BJ (cell line): ENCODE measurements around the gene LRMDA. TPM values are rescaled to one million over a fixed set of nuclear protein-coding genes. Genes with fewer than 3 reads are reported as not detected.

Experiments
- CTCF ChIA-PET: fragments of 350-600 bp; formaldehyde crosslinking; extraction: SDS; loops from one replicate; lab custom pipeline; 2021; ENCODE audit warnings: antibody characterized with exemption, inconsistent platforms; lab: Yijun Ruan, JAX
- POLR2A ChIA-PET: fragments of 300-600 bp; sonication (Branson Sonifier 250); formaldehyde crosslinking; extraction: SDS; loops from one replicate; lab custom pipeline; 2021; ENCODE audit warnings: antibody characterized with exemption; lab: Charles Lee
- DNase-seq: peaks from one replicate; pipeline ENCODE4 v3.0.0-alpha.2; 2011; ENCODE audit warnings: low read depth
- H3K27me3 ChIP-seq: 2 replicates; pipeline ENCODE4 v1.6.0; 2011; ENCODE audit warnings: low read length; ENCODE audit not compliant: control insufficient read depth, insufficient read depth
- H3K36me3 ChIP-seq: 2 replicates; pipeline ENCODE4 v1.5.1; 2011; ENCODE audit warnings: low read length; ENCODE audit not compliant: control insufficient read depth, insufficient read depth
- H3K4me3 ChIP-seq: 2 replicates; pipeline ENCODE4 v1.5.1; 2011; ENCODE audit warnings: low read depth, mild to moderate bottlenecking, control low read depth, low read length
- polyA plus RNA-seq: library from polyadenylated mRNA; depleted of rRNA; stranded (reverse); fragments of >200 nt; gene quantifications from 2 replicates; pipeline ENCODE4 v1.2.3, GENCODE V29; 2011
- TF ChIP-seq, protein P1 (sequence below): IDR thresholded peaks from 2 replicates; pipeline ENCODE4 v1.5.1; 2011; ENCODE audit warnings: low read depth, mild to moderate bottlenecking, control low read depth, inconsistent platforms, low read length, moderate library complexity; ENCODE audit not compliant: insufficient read depth

The LRMDA gene
- polyA plus RNA-seq, 1 experiment, result not detected

GRCh38 chr10:75392744-75393143, 38.7 kb upstream of the LRMDA start:
- Histone ChIP-seq H3K4me3 (no peak overlapping the region), H3K27me3 (no peaks in the 10 kb centered on the region; the same call in 1 of the 2 replicates), H3K36me3 (peaks cover 3% of the 10 kb centered on the region; the same call in 1 of the 2 replicates)
- DNase-seq, result no peak
- TF ChIP-seq, protein P1, sequence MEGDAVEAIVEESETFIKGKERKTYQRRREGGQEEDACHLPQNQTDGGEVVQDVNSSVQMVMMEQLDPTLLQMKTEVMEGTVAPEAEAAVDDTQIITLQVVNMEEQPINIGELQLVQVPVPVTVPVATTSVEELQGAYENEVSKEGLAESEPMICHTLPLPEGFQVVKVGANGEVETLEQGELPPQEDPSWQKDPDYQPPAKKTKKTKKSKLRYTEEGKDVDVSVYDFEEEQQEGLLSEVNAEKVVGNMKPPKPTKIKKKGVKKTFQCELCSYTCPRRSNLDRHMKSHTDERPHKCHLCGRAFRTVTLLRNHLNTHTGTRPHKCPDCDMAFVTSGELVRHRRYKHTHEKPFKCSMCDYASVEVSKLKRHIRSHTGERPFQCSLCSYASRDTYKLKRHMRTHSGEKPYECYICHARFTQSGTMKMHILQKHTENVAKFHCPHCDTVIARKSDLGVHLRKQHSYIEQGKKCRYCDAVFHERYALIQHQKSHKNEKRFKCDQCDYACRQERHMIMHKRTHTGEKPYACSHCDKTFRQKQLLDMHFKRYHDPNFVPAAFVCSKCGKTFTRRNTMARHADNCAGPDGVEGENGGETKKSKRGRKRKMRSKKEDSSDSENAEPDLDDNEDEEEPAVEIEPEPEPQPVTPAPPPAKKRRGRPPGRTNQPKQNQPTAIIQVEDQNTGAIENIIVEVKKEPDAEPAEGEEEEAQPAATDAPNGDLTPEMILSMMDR, result no peak
- POLR2A ChIA-PET, result interaction anchor here (0.6 kb wide), 1 partner anchor 48 kb away, joined by 3 read pairs; no protein-coding TSS in a partner anchor
- CTCF ChIA-PET, result no interaction called here

DNA sequence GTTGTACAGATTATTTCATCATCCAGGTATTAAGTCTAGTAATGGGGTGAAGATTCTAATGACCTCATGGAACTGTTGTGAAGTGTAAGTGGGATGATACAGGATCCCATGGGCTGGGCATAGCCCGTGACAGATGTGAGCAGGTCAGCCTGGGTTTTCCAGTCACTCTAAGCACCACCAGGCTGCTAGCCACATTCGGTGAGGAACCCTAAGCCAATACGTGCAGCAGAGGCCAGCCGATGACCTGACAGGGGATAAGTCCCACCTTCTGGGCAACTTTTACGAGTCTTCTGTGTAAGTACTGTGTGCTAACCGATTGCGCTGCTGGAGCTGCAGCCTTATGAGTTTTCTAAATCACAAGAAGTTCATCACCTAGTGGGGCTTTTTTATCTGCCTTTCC, 37.2 kb upstream of the LRMDA start:
- TF ChIP-seq, protein P1, result no peak
- ChIA-PET POLR2A (no interaction called here), CTCF (interaction anchor here (0.5 to 2.3 kb wide), 7 partner anchors 35 to 1717 kb away, joined by 3 to 7 read pairs (median 4); no protein-coding TSS in a partner anchor)
- DNase-seq, result no peak
- Histone ChIP-seq H3K27me3 (no peaks in the 10 kb centered on the region), H3K4me3 (no peak overlapping the region), H3K36me3 (peaks cover 7% of the 10 kb centered on the region)

DNA sequence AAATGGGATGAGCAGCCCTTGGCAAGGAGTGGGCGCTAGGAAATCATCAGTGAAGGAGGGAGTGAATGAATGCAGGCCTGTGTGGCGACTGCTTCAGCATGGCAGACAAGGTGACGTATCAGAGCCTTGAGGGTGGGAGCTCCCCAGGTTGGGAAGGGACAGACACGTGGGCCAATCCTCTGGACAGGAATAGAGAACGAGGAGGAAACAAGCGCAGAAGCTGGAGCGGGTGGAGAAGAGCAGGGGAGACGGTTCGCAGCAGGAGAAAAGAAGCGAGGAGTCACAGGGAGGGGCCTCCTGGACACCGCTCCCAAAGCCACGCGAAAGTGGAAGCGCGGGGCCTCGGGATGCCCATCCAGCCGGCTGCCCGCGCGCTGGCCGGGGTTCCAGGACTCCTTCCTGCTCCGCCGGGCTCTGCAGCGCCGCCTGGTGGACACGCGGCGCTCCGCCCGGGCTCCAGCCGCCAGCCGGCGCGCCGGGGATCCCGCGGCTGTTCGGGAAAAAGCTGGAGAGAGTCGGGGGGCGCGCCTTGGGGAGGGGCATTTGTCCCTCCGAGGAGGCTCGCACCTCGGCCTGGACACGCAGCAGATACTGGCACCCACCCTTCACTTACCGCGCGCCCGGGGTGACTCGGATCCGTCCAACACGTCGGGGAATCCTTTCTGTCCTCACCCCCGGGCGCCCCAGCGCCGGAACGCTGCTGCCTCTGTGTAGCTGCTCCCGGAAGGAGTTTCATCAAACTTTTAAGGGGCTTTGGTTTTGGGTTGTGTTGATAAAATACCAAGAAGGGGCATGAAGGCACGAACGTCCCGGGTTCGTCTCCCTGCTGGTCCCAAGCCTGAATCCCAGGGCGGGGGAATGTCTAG, 36.1 kb upstream of the LRMDA start:
- DNase-seq, result no peak
- no peak overlapping the region for H3K4me3 ChIP-seq
- POLR2A ChIA-PET, result interaction anchor here (0.6 kb wide), 1 partner anchor 292 kb away, joined by 3 read pairs; no protein-coding TSS in a partner anchor
- TF ChIP-seq, protein P1, result peak; percentile 38
- CTCF ChIA-PET, result interaction anchor here (0.7 to 2.3 kb wide), 8 partner anchors 9 to 641 kb away, joined by 3 to 8 read pairs (median 4); no protein-coding TSS in a partner anchor
- H3K27me3 ChIP-seq, result no peaks in the 10 kb centered on the region
- peaks cover 7% of the 10 kb centered on the region for H3K36me3 ChIP-seq

GRCh38 chr10:75395932-75396630, 35.3 kb upstream of the LRMDA start:
- DNase-seq, result no peak
- Histone ChIP-seq H3K4me3 (peak overlapping the region; percentile 22), H3K27me3 (no peaks in the 10 kb centered on the region), H3K36me3 (peaks cover 7% of the 10 kb centered on the region)
- ChIA-PET CTCF (interaction anchor here (1.0 to 1.6 kb wide), 6 partner anchors 10 to 638 kb away, joined by 3 to 8 read pairs (median 4); no protein-coding TSS in a partner anchor), POLR2A (no interaction called here)
- TF ChIP-seq, protein P1, result no peak
